ENCODE data around the gene CD58.
A peak's percentile ranks its signal among the peaks of the same experiment; 100 is the strongest.
"Not testable (repeated sequence)": the region's sequence is repeated elsewhere in the genome, so short reads cannot be mapped to it uniquely, and the experiment has no call there.

CD58 gene

GRCh38 chr1:116605315-116605714, 34.5 kb upstream of the CD58 start:
- Histone ChIP-seq H3K27ac (ENCODE audit: insufficient read depth, low read length, poor library complexity, severe bottlenecking) (no peak overlapping the region), H3K4me3 (ENCODE audit: insufficient read depth, low read depth, low read length, poor library complexity, severe bottlenecking) (no peak overlapping the region), H3K9me3 (ENCODE audit: control insufficient read depth, low read length) (no peaks in the 10 kb centered on the region), H3K4me1 (ENCODE audit: control insufficient read depth, insufficient read depth, low read length, poor library complexity, severe bottlenecking) (no peaks in the 10 kb centered on the region), H3K36me3 (ENCODE audit: control insufficient read depth, insufficient read depth, low read length) (no peaks in the 10 kb centered on the region), H3K27me3 (replicated peaks; ENCODE audit: control insufficient read depth, insufficient read depth, low read length, poor library complexity, severe bottlenecking) (no peaks in the 10 kb centered on the region)
- DNase-seq, result no peak

DNA sequence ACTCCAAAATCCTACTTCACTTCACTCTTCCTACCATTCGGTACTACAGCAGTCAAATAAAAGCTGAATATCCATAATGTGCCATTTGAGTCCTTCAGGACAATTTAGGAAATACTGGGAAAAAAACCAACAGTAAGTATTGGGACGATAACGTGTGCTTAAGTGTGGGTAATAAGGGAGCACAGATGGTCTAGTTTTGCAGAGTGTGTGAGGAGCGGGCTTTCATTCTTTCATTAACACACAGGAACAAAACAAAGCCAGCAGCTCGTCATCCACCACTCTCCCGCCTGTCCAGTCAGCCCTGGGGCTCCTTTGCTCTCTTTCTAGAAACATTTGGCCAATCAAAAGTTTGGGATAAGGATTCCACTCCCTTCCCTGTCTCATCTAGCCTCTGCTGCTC, 33.6 kb upstream of the CD58 start:
- not testable (repeated sequence) for H3K9me3 ChIP-seq (ENCODE audit: control insufficient read depth, low read length); H3K4me1 ChIP-seq (ENCODE audit: control insufficient read depth, insufficient read depth, low read length, poor library complexity, severe bottlenecking); DNase-seq; H3K27ac ChIP-seq (ENCODE audit: insufficient read depth, low read length, poor library complexity, severe bottlenecking); H3K36me3 ChIP-seq (ENCODE audit: control insufficient read depth, insufficient read depth, low read length); H3K27me3 ChIP-seq (replicated peaks; ENCODE audit: control insufficient read depth, insufficient read depth, low read length, poor library complexity, severe bottlenecking); H3K4me3 ChIP-seq (ENCODE audit: insufficient read depth, low read depth, low read length, poor library complexity, severe bottlenecking)

- not testable (repeated sequence) for H3K27me3 ChIP-seq (replicated peaks; ENCODE audit: control insufficient read depth, insufficient read depth, low read length, poor library complexity, severe bottlenecking); H3K4me3 ChIP-seq (ENCODE audit: insufficient read depth, low read depth, low read length, poor library complexity, severe bottlenecking); H3K36me3 ChIP-seq (ENCODE audit: control insufficient read depth, insufficient read depth, low read length); H3K27ac ChIP-seq (ENCODE audit: insufficient read depth, low read length, poor library complexity, severe bottlenecking); H3K9me3 ChIP-seq (ENCODE audit: control insufficient read depth, low read length); DNase-seq; H3K4me1 ChIP-seq (ENCODE audit: control insufficient read depth, insufficient read depth, low read length, poor library complexity, severe bottlenecking)
These were observed 32.8 kb upstream of the CD58 start for GRCh38 chr1:116603646-116604045.

DNA sequence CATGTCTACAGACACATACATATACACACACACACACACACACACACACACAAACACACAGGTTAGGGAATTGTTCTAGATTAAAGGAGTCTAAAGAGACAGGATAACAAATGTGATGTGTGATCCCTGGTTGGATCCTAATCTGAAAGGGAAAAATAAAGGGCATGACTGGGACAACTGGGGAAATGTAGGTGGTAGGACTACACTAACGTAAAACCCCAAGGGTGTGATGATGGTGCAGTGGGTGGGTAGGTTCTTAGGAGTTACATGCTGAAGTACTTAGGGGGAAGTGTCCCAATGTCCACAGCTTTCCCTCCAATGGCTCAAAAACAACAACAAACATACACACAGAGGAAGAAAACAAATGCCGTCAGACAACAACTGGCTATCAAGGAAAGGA, 28.5 kb upstream of the CD58 start:
- DNase-seq; H3K27me3 ChIP-seq (replicated peaks; ENCODE audit: control insufficient read depth, insufficient read depth, low read length, poor library complexity, severe bottlenecking): not testable (repeated sequence)

DNA sequence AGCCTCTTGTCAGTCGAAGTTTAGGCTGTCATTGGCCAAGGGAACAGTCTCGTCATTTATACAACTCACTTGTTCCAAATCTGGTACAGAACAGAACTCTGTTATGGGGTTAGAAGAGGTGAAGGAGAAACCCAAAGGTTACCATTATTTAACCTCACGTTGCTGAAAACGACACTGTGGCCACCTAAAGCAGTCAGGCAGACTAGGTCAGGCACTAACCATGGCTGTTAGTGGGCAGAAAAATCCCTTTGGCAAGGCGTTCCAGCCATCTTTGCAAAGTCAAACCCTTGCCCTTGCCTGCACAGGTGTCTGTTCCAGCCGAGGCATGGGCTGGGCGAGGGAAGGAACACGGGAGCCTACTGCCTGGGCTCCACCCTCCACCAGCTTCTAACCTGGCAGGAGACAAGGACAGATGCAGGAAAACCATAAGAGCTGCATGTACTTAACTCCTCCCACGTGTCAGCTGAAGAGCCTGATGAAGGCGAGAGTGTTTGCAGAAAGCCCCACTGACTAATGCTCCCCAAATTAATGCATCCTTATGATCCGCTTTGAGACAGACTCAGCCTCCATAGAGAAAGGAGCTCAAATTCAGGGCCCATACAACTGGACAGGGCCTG, 27.7 kb upstream of the CD58 start:
- not testable (repeated sequence) for DNase-seq; H3K9me3 ChIP-seq (ENCODE audit: control insufficient read depth, low read length); H3K36me3 ChIP-seq (ENCODE audit: control insufficient read depth, insufficient read depth, low read length); H3K4me3 ChIP-seq (ENCODE audit: insufficient read depth, low read depth, low read length, poor library complexity, severe bottlenecking); H3K27ac ChIP-seq (ENCODE audit: insufficient read depth, low read length, poor library complexity, severe bottlenecking); H3K4me1 ChIP-seq (ENCODE audit: control insufficient read depth, insufficient read depth, low read length, poor library complexity, severe bottlenecking); H3K27me3 ChIP-seq (replicated peaks; ENCODE audit: control insufficient read depth, insufficient read depth, low read length, poor library complexity, severe bottlenecking)

More for the DNA sequence above, 28.5 kb upstream of the CD58 start:
- H3K4me1 ChIP-seq (ENCODE audit: control insufficient read depth, insufficient read depth, low read length, poor library complexity, severe bottlenecking); H3K4me3 ChIP-seq (ENCODE audit: insufficient read depth, low read depth, low read length, poor library complexity, severe bottlenecking); H3K9me3 ChIP-seq (ENCODE audit: control insufficient read depth, low read length); H3K27ac ChIP-seq (ENCODE audit: insufficient read depth, low read length, poor library complexity, severe bottlenecking); H3K36me3 ChIP-seq (ENCODE audit: control insufficient read depth, insufficient read depth, low read length): not testable (repeated sequence)

DNA sequence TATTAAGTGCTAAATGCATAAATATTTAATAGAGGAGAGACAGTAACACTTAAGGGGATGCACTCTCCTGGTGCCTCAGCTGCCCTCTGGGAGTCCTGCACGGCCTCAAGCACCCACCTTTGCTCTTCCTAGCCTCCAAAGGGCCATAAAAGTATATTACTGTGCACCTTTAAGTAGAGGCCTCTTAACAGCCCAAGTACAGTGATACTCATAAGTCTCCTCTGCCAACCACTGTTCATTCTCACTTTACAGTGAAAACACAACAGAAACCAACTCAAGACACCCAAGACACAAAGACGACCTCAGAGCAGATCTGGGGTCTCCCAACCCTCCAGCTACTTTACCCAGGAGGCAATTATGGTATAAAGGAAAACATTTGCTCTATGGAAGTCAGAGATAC, 26.6 kb upstream of the CD58 start:
- DNase-seq; H3K36me3 ChIP-seq (ENCODE audit: control insufficient read depth, insufficient read depth, low read length); H3K4me1 ChIP-seq (ENCODE audit: control insufficient read depth, insufficient read depth, low read length, poor library complexity, severe bottlenecking); H3K4me3 ChIP-seq (ENCODE audit: insufficient read depth, low read depth, low read length, poor library complexity, severe bottlenecking); H3K9me3 ChIP-seq (ENCODE audit: control insufficient read depth, low read length); H3K27me3 ChIP-seq (replicated peaks; ENCODE audit: control insufficient read depth, insufficient read depth, low read length, poor library complexity, severe bottlenecking); H3K27ac ChIP-seq (ENCODE audit: insufficient read depth, low read length, poor library complexity, severe bottlenecking): not testable (repeated sequence)

GRCh38 chr1:116596742-116597307, 26.0 kb upstream of the CD58 start:
- not testable (repeated sequence) for DNase-seq; H3K27me3 ChIP-seq (replicated peaks; ENCODE audit: control insufficient read depth, insufficient read depth, low read length, poor library complexity, severe bottlenecking); H3K4me3 ChIP-seq (ENCODE audit: insufficient read depth, low read depth, low read length, poor library complexity, severe bottlenecking); H3K27ac ChIP-seq (ENCODE audit: insufficient read depth, low read length, poor library complexity, severe bottlenecking); H3K4me1 ChIP-seq (ENCODE audit: control insufficient read depth, insufficient read depth, low read length, poor library complexity, severe bottlenecking); H3K9me3 ChIP-seq (ENCODE audit: control insufficient read depth, low read length); H3K36me3 ChIP-seq (ENCODE audit: control insufficient read depth, insufficient read depth, low read length)

- DNase-seq, result peak in 1 of 3 donors; percentile 14
- H3K4me3 ChIP-seq (ENCODE audit: insufficient read depth, low read depth, low read length, poor library complexity, severe bottlenecking); H3K9me3 ChIP-seq (ENCODE audit: control insufficient read depth, low read length); H3K36me3 ChIP-seq (ENCODE audit: control insufficient read depth, insufficient read depth, low read length); H3K27me3 ChIP-seq (replicated peaks; ENCODE audit: control insufficient read depth, insufficient read depth, low read length, poor library complexity, severe bottlenecking); H3K27ac ChIP-seq (ENCODE audit: insufficient read depth, low read length, poor library complexity, severe bottlenecking); H3K4me1 ChIP-seq (ENCODE audit: control insufficient read depth, insufficient read depth, low read length, poor library complexity, severe bottlenecking): not testable (repeated sequence)
These were observed 25.3 kb upstream of the CD58 start for GRCh38 chr1:116595946-116596741.

DNA sequence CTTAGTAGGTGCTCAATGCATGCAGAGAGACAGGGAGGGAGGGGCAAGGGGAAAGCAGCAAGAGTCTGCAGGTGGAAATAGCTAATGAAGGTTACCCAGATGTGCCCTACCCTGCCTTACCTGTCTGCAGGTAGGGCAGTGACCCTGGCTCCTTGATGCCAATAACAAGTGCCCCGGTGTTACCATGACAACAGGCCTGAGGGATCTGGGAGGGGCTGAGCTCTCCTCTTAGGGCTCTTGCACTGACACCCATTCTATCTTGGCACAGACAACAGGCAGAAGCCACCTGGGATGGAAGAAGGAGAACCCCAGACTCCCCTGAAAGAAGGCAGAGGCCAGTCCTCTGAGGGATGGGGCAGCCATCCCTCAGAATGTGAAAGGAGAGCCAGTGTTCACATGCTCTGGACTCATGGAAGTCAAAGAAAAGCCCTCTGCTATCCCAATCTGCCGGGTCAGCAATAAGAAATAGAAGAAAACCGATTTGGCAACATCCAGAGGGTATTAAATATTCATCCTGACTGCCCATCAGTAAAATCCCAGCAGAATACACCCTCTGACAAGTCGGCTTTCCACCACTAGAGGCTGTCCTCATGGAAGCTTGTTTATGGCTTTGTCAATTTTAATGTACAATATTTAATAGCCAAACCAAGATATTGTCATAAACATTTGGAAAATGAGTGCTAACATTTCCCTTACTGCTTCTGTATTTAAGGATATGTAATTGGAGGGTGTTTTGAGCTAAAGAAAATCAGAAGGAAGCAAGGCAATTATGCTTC, 24.4 kb upstream of the CD58 start:
- H3K36me3 ChIP-seq (ENCODE audit: control insufficient read depth, insufficient read depth, low read length); H3K9me3 ChIP-seq (ENCODE audit: control insufficient read depth, low read length); H3K4me1 ChIP-seq (ENCODE audit: control insufficient read depth, insufficient read depth, low read length, poor library complexity, severe bottlenecking); H3K27me3 ChIP-seq (replicated peaks; ENCODE audit: control insufficient read depth, insufficient read depth, low read length, poor library complexity, severe bottlenecking); H3K27ac ChIP-seq (ENCODE audit: insufficient read depth, low read length, poor library complexity, severe bottlenecking); DNase-seq; H3K4me3 ChIP-seq (ENCODE audit: insufficient read depth, low read depth, low read length, poor library complexity, severe bottlenecking): not testable (repeated sequence)

DNA sequence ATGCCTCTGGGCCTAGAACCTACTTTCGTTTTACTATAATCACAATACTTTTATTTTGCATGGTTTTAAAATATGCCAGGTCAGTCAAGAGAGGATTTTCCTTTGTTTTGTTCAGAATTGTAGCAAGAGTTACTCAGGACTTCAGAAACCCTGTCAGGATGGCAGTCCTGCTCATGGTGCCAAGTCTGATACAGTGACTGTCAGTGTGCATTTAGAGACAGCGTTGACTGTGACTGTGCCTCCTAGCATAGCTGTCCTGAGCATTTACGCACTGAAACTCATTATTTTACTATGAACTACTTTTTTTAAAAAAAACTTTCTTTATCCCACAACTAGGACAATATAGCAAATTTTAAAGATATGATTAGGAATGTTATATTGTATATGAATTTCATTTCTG, 23.2 kb upstream of the CD58 start:
- not testable (repeated sequence) for H3K27ac ChIP-seq (ENCODE audit: insufficient read depth, low read length, poor library complexity, severe bottlenecking); H3K4me3 ChIP-seq (ENCODE audit: insufficient read depth, low read depth, low read length, poor library complexity, severe bottlenecking); H3K27me3 ChIP-seq (replicated peaks; ENCODE audit: control insufficient read depth, insufficient read depth, low read length, poor library complexity, severe bottlenecking); H3K9me3 ChIP-seq (ENCODE audit: control insufficient read depth, low read length); H3K4me1 ChIP-seq (ENCODE audit: control insufficient read depth, insufficient read depth, low read length, poor library complexity, severe bottlenecking); H3K36me3 ChIP-seq (ENCODE audit: control insufficient read depth, insufficient read depth, low read length); DNase-seq
